Left cardiac atrium (tissue), 4 donors: ENCODE measurements around the gene GLI2. TPM values are rescaled to one million over a fixed set of nuclear protein-coding genes. Genes with fewer than 3 reads are reported as not detected.
A peak's percentile ranks its signal among the peaks of the same experiment; 100 is the strongest.

Experiments
- ATAC-seq, 2 donors: fragments of 200-7000 bp; cut with Tn5 transposase; one replicate each; pipeline ENCODE4 v1.9.1; 2020; ENCODE audit warnings: mild to moderate bottlenecking in 2 of 2, moderate library complexity in 2 of 2
- DNase-seq: peaks from one replicate; pipeline ENCODE4 v3.0.0-alpha.2; 2020
- intact Hi-C, 2 donors: fragments of 100-400 bp; cut with DNase I; formaldehyde crosslinking; loops; one replicate each; pipeline versions ENCODE4 v1.14.1 to v1.15.1; 2022 to 2023
- total RNA-seq, 2 donors: library from RNA; stranded (reverse); fragmentation: NEBNext Ultra II Directional; extraction: Animal tissue kit (Norgen Biotek cat#: 25700); gene quantifications; one replicate each; pipeline ENCODE4 v1.2.1, GENCODE V29; 2021
- donor health status: DM: no; HTN: yes; CAD: no.
- donor health status: DM: no; HTN: yes; CAD: no; lungs with severe emphysema.
- donor health status: DM: yes; HTN: yes; CAD: no.
- donor health status: Dilated cardiomyopathy.

The GLI2 gene
- total RNA-seq, 2 donors from 2014 or later = 3.8 to 3.9 TPM

DNA sequence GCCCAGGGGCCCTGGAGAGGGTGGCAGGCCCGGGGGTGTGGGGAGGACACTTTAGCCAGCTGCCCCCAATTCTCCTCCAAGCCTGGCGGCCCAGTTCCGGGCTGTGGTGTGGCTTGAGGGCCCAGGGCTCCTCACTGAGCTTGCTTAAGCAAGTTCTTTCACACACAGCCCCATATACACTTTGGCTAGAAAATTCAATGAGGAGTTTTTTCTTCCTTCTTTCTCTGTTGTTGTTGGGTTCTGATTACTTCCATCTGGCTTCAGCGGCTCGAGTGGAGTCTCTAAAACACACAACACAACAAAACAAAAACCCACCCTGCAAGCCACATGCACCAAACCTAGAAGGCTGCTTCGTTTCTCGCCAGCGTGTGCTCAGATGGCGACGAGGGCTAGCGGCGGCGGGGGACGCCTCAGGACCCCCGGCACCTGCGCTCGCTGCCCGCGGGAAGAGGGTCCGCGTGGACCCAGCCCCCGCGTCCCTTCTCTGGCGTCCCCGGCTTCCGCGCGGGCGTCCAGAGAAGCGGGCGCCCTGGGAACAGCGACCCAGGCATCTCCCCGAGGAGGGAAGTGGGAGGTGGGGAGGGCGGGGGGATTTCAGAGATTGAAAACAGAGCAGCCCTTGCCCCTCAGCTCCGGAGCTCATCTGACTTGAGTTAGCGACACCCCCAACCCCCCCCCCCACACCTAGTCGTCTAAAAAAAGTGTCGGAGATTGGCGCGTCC, 577 bp upstream of the GLI2 start:
- intact Hi-C loops = no loop called here
- no peak for DNase-seq
- no peak for ATAC-seq

DNA sequence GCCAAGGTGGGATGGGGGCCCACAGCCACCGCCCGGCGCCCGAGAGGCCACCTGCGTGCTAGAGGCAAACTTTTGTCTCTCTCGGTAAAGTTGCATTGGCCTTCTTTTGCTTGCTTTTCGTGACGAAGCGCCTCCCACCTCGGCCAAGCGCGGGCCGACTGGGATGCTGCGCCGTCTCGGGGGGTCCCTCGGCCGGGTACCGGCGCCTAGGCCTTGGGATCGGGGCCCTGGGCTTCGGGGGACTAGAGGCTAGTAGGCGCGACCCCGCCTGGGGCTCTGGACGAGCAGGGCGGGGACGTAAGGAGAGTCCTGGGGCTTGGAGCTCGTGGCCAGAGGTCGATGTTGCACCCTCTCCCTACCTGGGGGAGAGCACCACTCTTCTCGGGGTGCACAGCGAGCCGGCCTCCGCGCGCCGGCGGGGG, 545 bp downstream of the GLI2 start:
- intact Hi-C loops = no loop called here
- DNase-seq (peak; percentile 32), ATAC-seq (peak; percentile 10 to 24)

DNA sequence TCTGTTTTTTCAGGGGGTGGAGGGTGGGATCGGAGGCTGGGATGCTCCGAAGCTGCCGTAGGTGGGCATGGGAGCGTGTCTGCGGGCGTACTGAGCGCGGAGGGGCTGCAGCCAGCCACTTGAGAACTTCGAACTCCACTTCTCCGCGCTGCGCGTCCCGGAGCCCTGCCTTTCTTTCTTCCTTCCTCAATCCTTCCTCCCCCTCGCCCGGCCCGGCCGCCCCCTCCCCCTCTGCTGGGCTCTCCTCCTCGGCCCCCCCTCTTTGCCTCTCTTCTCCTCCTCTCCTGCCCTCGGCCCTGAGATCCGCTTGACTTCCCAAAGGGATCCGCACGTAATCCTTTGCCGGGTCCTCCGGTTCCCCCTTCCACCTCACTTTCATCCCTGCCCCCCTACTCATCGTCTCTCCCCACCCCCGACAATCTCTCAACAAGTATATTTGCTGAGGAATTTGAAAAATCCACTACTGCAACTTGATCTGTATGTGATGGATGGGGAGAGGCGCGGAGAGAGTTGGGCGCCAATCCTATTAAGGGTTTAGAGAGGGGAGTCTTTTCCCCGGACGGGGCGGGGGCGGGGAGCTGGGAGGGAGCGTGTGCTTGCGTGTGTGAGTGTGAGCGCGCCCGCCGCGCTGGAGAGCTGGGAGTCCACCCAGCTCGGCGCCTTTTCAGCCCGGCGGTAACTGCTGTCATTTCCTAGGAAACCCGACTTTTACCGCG, 1.1 kb downstream of the GLI2 start:
- intact Hi-C loops = no loop called here
- ATAC-seq (peak; percentile 68 to 80), DNase-seq (peak; percentile 73)

DNA sequence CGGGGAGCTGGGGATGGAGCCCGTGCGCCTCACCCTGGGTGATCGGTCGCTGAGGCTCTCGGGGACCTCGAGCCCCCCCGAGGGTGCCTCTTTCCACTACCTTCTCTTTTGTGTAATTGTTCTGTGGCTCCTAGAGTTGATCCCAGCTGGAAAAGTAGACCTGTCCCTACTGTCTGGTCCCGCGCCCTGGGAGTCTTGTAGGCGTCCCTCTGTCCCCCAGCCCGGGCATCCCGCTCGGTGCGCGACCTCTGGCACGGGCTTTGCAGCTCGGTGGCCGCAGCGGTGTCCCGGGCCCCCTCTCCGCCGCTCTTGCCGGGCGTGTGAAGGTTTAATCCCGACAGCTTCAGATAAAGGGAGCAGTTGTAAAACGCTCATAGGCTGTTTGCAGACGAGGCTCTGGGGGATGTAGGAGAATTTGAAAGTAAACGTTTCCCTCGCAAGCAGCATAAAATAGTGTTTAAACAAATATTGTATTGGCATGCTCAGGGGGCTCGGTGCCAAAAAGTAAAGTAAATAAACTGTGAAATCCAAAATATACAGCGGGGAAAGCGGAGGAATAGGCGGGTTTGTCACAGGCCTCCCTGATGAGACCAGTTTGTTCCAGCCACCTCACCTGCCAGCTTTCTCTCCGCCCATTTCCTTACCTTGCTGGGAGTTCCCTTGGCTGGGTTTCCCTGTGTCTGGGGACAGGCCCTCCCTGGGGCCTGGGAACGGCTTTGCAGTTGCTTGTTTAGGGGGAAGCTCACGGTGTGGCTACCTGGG, 1.9 kb downstream of the GLI2 start:
- DNase-seq (no peak), ATAC-seq (peak in 1 of 2 donors; percentile 8)
- intact Hi-C loops = no loop called here

DNA sequence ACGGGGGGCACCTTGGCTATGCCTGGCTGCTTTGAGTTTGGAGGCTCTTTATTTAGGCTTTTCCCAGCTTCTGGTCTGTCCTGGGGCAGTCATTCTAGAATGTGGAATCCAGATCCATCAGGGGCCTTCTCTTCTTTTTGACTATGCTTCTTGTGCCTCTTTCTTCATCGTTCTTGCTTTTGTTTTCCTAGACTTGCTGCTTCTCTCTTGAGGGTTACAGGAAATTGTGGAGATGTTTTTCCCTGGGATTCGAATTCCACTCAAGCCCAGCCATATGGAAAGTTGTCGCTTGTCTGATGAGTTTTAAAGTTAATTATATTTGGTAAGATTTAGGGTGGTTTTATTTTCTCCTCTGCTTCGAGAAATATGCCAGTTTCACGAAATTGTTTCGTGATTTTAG, 2.4 kb downstream of the GLI2 start:
- no peak for DNase-seq
- no peak for ATAC-seq
- intact Hi-C loops = no loop called here

DNA sequence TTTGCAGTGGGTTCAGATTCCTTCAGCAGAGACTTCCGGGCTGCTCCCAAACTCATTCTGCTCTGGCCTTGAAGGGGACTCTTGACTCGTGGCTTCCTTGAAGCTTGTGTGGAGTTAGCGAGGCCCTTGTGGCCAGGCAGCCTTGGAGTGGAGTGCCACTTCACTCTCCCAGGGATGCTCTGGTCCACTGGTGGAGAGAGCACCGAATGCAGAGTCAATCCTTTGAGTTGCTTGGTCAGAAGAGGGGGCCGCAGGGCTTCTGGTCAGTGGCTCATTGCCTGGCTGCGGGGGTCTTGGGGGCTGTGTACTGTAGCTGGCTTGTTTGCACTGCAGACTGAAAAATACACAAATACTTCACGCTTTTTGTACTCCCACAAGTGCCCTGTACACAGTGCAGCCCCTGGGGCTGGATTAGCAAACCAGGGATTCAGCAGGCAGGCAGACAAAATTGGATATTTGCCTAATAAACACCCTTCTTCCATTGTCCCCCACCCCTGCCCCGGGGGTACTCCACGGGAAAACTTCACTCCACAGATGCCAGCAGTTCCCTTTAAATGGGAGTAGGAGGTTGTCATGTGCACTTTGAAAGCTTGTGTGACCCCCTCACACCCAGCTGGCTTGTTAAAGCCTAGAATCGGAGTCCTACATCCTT, 3.2 kb downstream of the GLI2 start:
- intact Hi-C loops = no loop called here
- DNase-seq (no peak), ATAC-seq (no peak)

DNA sequence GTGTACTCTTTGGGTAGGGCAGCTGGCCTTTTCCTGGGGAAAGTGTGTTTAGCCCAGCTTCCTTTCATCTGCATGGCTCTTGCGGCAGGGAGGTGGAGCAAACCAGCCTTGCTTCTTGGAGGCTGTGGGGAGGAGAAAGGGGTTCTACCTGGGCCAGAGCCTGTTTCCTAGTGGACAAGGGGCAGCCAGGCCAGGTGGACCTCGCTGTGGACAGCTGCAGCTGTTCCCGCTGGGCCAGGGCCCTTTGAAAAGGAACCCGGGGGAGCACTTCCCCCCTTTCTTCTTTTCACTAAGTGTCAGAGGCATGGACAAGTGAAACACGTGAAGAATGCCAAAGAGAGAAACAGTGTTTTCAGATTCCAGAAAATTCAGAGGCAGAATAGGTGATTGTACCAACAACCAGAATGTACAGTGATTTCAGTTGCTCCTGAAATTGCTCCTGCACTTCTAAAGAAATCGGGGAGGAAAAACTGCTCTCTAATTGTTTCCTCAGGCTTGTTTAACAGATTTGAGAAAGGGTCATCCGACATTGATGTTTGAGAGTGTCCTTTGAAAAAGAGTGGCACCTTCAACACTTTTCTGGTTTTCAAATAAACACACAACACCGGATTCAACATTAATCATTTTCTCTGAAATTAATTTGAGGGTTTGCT, 3.9 kb downstream of the GLI2 start:
- no peak for ATAC-seq
- intact Hi-C loops = no loop called here
- DNase-seq = no peak

DNA sequence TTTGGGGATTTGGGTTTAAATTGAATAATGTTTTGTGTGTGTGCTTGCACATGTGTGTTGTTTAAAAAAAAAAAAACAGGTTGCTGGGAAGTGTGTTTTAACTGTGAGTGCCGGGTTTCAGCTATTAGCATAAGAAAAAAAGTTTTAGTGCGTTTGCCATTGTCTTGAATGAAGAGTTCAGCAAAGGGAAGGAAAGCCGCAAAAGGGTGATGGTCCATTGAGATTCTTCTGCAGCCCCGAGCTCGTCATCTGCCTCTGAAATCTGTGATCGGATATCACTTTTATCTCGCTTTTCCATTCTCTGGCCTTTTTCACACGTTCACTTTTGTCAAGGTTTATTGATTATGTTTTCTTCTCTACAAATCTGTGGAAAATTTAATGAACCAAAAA, 4.7 kb downstream of the GLI2 start:
- intact Hi-C loops = no loop called here
- ATAC-seq (no peak), DNase-seq (no peak)

DNA sequence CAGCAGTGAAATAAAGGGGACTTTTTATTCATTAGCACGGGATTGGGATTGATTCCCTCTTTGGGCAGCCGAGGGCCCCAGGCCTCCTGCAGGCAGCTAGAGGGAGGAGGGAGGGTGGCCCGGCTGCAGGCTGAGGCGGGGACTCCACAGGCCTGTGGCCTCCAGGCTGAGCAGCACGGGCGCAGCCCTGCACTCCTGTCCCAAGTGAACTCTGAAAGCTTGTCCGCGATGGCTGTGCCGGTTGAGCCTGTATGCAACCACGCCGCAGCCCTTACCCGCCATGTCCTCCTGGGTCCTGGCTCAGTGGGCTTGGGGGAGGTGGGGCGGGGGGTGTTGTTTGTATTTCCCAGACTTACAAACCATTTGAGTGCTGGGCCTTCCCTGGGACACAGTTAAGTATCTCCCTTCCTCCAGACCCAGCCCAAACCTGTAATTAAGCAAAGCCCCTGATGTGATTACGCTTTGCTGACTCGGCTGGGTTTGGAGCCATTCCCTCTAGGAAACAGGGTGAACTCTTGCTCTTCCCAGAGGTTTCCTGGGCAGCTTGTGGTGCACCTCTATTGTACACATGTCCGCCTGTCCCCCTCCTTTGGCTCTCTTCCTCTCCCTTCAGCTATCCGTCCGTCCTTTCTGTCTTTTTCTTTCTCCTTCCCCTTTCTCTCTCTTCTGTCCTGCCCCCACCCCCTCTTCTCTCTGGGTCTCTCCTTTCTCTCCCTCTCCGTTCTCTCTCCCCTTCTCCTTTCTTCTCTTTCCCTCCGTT, 5.3 kb downstream of the GLI2 start:
- intact Hi-C loops = no loop called here
- peak; percentile 38 for DNase-seq
- ATAC-seq = peak in 1 of 2 donors; percentile 7

DNA sequence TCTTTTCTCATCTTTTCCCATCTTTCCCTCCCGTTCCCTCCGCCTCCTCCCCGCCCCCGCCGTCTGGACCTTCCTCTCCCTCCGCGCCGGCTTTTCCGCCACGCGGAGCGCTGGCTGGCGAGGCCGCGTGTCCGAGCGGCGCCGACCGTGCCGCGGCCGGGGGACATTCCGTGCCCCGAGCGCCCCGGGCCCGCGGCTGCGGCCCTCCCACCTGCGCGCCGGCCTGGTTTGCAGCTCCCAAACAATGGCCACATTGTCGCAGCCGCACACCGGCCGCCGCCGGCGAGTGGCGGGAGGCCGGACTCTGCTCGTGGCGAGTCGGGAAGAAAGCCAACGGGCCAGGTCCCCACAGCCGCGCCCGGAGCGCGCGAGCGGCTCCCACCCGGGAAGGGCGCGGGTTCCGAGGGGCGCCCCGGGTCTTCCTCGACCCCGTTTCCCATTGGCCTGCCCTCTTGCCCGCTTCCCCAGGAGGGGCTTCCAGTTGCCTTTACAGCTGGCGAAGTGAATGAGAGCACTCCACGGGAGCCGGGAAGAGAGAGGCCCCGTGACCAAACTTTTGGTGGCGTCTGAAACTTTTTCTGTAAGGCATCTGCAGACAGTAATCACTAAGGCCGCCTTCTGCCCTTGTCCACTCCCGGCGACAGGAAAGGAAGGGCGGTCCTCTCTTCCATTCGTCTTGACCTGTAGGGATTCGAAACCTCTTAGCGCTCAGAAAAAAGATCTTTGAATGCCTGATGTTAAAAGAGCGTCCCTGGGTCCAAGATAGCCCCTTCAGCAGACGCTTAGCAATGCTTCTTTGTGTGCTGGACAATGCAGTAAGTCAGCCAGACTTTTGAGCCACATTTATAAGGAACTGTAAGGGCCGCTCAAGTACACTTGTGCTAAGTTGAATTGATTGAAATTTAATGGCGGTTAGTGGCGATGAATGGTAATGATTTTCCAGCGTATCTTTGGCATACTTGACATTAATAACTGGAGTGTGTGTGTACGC, 6.2 kb downstream of the GLI2 start:
- peak; percentile 24 to 44 for ATAC-seq
- intact Hi-C loops = no loop called here
- DNase-seq = no peak

DNA sequence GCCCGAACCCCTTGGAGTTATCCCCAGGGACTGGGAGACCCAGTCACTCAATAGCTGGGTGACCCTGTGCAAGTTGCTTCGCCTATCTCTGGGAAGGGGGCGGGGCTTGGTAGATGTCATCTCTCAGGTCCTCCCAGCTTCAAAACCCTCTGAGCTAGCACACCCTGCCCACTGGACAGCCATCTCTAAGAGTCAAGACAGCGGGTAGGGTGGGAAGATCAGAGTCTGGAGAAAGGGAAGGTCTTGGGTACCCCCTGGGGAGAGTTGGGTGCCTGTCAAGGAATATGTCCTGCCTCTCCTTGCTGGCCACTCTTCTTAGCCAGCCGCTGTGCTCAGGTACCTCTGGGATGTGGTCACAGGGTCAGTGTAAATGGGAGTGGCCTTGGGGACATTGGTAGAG, 8.0 kb downstream of the GLI2 start:
- intact Hi-C loops = no loop called here
- ATAC-seq (no peak), DNase-seq (no peak)

DNA sequence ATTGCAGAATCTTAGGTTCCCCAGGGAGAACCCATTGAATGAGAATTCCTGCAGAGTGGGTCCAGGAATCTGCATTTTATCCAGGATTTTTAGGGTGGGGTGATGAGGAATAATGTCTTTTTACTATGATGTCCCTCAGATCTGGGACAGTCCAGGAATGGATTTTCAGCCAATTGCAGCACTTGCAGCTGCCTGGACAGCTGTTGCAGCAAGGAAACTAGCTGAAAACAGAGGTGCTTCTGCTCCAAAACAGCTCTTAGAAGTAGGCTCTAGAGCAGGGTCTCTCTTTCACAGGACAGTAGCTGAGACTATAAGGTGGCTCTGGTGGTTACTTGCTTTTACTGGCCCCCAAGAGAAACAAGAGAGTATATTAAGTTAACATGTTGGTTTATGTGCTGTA, 9.1 kb downstream of the GLI2 start:
- ATAC-seq = no peak
- DNase-seq = no peak
- intact Hi-C loops = no loop called here

DNA sequence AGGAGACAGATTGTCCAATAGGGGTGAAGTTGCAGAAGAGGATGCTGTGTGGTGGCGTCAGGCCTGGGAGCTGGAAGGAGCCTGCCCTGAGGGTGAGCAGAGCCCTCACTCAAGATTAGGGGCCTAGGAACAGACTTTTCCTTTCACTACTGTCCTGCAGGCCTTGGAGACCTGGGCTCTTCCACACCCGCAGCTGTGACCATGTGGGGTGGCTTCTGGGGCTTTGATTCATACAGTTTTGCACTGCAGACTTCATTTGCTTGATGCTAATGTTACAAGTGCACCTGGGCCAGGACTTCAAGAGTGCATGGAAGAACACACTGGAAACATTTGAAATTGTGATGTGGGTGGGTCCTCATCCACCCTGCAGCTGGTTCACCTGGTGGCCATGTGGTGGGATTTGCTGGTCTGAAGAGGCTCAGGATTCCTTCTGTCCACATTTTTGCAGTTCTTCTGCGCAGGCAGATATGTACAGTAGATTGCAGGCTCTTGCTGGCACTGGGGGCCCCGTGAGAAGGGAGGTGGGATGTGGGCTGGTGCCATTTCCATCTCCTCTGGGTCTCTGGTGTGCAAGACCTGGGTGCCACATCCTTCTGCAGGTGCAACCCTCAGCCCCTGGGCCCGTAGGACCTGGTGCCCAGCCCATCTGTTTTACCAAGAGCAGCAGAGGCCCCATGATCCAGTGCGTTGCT, 9.9 kb downstream of the GLI2 start:
- no peak for ATAC-seq
- intact Hi-C loops = no loop called here
- no peak for DNase-seq

DNA sequence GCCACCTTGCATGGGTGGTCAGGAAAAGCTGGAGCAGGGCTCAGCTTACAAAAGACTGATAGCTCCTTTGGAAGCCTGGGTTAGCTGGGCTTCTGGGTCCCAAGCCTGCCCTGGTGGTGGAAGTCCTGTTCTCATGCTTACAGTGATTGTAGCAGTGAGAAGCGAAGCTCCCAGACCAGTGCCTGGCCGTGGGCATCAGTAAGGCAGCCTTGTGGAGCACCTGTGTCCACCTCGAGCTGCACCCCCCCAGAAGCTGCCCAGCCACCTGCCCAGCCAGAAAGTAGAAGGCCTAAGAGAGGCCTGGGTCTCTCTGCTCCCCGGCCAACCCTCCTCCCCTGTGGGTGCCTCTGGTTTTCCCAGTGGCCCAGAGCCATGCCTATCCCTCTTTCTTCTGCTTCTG, 10.5 kb downstream of the GLI2 start:
- ATAC-seq = no peak
- no peak for DNase-seq
- intact Hi-C loops = no loop called here

DNA sequence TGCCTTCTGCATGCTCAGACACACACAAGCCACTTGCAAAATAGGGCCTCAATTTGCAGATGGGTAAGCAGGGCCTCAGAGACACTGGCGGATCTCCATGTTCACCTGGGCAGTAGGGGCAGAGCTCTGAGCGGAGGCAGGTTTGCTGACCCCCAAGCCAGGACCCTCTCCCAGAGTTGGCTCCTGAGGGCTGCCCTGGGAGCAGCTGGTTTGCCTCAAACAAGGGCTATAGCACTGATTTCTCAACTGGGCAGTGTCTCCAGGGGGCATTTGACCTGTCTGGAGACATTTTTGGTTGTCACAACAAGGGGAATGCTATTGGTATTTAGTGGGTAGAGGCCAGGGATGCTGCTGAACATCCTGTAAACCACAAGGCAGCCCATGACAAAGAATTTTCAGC, 11.6 kb downstream of the GLI2 start:
- intact Hi-C loops = no loop called here
- DNase-seq (no peak), ATAC-seq (no peak)

DNA sequence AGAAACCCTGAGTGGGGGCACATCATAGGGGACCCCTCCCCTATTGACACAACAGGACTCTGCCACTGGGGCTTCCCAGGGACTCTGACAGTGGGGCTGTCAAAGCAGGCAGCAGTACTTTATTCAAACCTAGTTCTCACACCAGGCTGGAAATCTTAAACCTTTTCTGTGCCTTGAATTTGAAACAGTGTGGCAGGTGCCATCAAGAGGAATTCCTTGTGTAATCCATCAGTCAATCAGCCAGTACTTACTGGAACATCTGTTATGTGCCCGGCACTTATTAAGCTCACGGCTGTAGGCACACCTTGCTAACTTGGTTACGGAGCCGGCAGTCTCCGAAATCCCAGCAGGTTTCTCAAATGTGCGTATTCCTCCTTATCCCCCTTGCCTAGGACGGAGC, 12.0 kb downstream of the GLI2 start:
- DNase-seq (no peak), ATAC-seq (no peak)
- intact Hi-C loops = no loop called here

DNA sequence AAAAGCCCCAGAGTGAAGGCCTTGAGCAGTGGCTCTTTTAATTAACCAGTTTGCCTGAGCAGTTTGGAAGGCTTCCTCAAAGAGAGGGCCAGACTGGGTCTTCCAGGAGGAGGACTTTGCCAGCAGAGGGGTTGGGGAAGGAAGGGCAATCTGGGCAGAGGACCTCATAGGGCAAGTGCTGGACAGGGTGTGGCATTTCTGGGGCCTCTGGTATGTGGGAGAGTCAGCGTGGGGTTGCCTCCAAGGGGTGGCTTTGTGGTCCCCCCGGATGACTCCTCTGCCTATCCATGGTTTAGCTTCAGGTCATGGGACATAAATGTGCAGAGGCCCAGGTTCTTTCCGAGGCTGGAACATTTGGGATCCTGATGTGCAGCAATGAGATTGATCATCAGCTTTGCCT, 12.6 kb downstream of the GLI2 start:
- DNase-seq (no peak), ATAC-seq (no peak)
- intact Hi-C loops = no loop called here
